Head of caudate nucleus (tissue), 42 donors: ENCODE data around the gene INS.

Experiments used
- DNase-seq, 42 donors: peaks; one replicate each; pipeline versions ENCODE4 v3.0.0 to v3.0.0-alpha.2; 2020 to 2021; ENCODE audit warnings: mixed read lengths in 7 of 42
- intact Hi-C: fragments of 100-400 bp; cut with DNase I; formaldehyde crosslinking; loops from one replicate; pipeline ENCODE4 v1.15.0; 2022

Gene INS

DNA sequence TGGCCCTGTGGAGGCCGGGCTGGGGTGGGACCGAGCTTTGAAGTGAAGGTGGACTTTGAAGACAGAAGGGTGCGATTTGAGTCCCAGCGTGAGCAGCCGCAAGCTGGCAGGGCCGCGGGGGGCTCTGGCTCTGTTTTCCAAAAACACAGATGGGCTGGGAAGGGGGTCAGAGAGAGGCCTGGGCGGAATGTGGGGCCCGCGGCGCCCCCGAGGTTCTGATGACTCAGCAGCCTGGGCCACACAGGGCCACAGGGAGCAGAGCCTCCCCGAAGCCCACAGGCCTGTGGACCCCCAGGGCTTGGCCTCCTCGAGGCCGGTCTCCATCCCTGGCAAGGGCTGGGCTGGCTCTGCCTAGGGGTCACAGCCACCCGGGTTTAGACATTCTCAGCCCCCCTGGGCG lies 6.1 kb downstream of the INS start:
- intact Hi-C loops = loop anchor here (5.0 kb wide), 2 partner anchors 463 to 503 kb away; no protein-coding TSS in a partner anchor
- DNase-seq = no peak

DNA sequence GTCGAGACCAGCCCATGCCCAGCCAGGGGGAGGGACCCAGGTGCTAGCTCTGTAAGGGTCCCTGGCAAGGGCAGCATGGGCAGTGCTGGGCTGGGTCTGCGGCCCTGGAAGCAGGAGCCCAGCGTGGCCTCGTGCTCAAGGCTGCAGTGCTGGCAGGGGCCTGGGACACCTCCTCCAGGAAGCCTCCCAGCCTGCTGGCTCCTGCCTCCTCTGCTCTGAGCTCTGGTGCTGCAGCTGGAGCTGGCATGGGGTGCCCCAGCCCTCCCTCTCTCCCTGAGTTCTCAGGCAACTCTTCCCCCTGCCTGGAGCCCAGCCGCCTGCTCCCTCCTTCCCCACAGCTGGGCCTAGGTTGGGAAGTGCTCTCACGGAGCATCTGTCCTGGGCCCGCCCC lies 6.8 kb downstream of the INS start:
- intact Hi-C loops = loop anchor here (5.0 kb wide), 1 partner anchor 502 kb away; no protein-coding TSS in a partner anchor
- DNase-seq = no peak

DNA sequence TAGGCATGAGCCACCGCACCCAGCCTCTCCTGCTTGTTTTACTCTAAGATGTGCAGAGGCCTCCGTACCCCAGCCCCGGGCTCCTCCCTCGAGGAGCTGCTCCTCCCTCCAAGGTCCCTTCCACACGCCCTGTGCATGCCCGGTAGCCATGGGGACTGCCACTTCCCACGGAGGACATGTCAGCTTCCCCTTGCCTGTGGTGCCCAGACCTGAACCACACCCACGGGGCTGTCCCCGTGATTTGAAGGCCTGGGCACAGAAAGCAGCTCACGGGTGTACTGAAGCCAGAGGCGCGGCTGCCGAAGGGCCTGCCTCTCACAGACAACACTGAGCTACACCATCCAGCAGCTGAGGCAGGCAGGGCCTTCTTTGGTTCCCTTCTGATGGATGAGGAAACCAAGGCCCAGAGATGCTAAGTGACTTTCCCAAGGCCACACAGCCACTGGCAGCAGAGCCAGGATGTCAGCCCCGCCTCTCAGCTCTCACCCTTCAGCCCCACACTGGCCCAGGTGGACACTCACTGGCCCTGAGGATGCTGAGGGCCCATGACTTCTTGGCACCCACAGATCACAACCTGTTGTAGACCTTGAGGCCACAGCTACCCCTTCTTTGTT lies 7.3 kb downstream of the INS start:
- DNase-seq = no peak
- intact Hi-C loops = loop anchor here (5.0 kb wide), 1 partner anchor 501 kb away; no protein-coding TSS in a partner anchor

DNA sequence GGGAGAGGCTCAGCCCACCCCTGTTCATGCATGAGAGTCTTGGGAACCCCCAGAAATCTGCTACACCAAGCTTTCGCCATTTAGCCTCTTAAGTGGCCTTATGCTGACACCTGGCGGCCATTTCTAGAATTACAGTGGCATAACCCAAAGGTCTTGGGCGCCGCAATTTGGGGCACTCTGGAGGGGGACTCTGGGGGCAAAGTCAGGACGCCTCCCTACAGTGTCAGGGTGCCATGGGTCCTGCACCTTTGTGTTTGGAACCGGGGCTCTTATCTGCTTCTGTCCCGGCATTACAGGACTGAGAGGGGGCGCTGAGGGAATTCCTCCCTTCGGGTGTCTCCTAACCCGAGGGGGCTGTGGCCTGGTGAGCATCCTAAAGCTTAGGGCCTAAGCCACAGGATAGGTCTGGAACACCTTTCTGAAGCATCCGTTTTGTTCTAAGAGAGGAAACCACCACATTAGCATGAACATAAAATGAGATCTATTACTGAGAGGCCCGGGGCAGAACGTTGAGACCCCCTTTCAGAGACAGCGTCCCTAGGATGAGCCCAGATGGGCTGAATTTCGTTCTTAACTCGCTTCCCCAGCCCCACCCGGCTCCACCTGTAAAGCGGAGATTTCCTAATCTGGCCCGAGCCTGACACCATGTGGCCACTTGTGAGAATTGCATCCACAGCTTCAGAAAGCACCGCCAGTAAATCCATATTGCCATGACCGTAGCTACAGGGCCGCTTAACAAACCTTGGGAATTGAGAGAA lies 9.3 kb downstream of the INS start:
- intact Hi-C loops = loop anchor here (5.0 kb wide), 1 partner anchor 499 kb away; no protein-coding TSS in a partner anchor
- DNase-seq = peak; percentile 70 to 92 (median 84)

DNA sequence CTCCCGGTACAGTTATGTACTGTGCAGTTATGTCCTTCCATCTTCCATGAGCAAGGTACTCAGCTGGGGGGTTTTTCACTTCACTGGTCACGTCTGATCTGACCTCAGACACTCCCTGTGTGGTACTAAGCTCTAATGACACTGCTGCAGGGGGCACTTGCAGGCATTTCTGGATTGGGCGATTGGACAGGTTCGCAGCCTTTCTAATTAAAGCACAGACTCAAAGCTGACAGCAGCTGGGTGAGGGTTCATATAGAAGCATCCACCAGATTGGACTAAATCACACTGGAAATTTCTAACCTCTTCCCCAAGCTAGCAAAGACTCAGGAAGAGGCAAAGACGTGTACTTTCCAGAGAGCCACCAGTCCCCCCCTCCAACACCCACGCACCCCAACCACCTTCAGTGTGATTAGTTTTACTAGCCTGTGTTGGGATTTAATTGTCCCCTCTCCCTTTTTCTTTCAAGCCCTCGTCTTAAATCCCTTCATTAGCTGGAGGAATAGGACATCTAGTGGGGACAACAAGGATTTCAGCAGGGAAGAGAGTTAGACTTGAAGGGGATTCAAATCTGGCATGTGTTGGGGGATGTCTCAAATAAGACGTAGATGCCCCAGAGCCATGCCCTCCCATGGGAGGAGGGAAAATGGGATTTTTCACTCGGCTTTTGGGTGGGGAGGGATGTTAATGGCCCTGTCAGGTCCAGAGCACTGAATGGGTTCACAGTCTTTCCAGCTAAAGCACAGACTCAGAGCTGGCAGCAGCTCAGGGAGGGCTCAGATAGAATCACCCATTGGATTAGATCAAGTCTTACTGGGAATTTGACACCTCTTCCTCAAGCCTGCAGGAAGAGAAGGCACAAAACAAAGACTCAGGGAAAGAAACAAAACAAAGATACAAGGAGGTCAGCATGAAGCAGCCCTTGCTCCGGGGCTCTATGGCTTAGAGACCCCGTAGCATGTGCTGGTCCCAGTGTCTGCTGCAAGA lies 10.9 kb downstream of the INS start:
- intact Hi-C loops = loop anchor here (5.0 to 10.0 kb wide), 2 partner anchors 265 to 498 kb away; no protein-coding TSS in a partner anchor
- no peak for DNase-seq

DNA sequence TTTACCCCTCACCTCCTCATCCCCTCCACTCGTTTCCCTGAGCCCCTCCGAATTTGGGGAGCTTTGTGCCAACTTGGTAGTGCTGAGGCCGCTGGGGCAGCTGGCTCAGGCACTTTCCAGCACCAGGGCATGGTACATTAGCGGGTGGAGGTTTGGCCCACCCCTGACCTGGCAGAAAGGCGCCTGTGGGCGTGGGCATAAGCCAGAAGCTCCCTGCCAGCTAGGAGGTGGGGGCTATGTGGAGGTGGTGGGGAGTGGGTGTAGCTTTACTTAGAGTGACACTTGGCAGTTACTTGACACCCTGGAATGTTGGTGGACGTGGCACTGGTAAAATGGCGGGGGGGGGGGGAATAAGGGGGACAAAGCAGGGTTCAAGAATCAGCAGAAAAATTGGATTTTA lies 11.5 kb downstream of the INS start:
- DNase-seq = no peak
- intact Hi-C loops = loop anchor here (10.0 kb wide), 1 partner anchor 265 kb away; no protein-coding TSS in a partner anchor

DNA sequence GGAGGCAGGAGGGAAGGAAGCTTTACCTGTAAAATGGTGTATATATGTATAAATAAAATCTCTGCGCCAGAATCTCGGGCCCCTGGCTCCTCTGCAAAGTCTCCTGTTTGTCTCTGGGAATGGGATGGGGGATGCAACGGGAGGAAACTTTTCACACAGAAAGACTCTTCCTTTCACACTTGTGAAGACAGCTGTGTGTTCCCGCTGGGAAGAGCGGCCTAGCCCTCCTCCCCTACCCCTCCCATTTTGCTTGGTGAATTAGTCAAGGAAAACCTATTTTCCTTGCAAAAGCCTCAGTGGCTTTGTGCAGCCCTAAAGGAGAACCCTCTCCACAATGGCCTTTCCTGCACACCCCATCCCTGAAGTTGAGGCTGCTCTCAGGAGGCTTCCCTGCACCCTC lies 12.4 kb downstream of the INS start:
- intact Hi-C loops = loop anchor here (10.0 kb wide), 1 partner anchor 264 kb away; no protein-coding TSS in a partner anchor
- no peak for DNase-seq

DNA sequence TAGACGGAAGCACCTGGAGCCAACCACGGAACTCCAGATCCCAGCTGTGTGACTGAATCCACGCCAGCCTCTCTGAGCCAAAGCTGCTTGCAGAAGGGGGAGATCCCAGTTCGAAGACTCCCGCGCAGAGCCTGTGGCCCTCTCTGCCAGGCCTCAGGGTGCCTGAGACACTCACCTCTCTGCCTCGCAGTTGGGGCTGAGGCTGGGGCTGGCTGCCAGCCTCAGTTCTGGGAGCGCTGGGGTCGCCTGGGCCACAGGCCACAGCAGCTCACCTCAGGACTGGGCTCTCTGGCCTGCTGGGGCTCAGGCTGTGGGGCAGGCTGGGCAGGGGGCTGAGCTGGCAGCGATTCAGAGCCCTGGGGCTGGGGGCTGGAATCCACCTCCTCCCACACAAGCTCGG lies 13.6 kb downstream of the INS start:
- intact Hi-C loops = loop anchor here (10.0 kb wide), 1 partner anchor 263 kb away; no protein-coding TSS in a partner anchor
- DNase-seq = no peak

DNA sequence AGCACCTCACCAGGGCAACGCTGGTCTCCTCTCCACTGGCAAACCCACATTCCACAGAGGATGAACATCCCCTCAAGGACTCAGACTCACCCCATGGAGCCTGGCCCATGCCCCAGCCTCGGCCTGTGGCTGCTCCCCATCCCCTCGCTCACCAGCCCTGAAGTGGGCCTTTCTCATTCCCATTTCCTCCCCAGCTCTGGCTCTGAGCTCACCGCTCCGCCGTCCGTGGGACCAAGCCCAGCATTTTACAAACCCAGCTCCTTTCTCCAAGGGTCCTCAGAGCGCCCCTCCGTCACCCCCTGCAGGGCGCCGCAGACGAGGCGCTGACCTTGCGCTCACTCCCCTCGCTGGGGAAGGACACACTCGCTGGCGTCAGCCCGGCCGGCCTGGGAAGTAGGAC lies 15.0 kb downstream of the INS start:
- no peak for DNase-seq
- intact Hi-C loops = loop anchor here (10.0 kb wide), 1 partner anchor 261 kb away; no protein-coding TSS in a partner anchor

DNA sequence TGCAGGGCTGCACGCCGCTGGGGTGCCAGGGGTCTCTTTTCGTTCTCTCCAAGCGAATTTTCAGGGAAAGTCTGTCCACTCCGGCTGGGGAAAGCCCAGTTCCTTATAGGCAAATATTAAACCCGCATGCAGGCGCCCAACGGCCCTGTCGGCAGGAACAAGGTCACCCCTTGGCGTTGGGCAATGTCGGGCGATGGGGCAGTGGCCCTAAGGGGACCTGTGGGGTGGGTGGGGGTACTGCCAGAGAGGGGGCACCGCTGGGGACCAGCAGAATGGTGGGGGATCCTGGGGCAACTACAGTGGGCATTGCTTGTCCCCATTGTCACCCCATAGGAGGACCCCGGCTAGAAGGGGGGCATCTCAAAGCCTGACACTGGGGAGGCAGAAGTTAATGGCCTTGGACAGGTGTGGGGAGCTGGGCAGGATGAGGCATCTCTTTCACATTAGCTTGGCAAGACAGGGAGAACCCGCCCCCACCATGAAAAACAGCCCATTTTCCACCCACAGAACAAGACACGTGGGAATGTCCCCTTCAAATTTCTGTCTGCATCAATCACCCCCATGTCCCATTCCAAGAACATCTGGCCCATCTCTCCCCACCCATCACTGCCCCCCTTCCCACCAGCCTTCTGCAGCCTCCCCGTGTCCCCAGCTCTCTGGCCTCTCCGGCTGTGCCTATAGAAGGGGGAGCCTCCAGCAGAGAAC lies 16.3 kb downstream of the INS start:
- DNase-seq = no peak
- intact Hi-C loops = loop anchor here (10.0 kb wide), 1 partner anchor 260 kb away; no protein-coding TSS in a partner anchor

DNA sequence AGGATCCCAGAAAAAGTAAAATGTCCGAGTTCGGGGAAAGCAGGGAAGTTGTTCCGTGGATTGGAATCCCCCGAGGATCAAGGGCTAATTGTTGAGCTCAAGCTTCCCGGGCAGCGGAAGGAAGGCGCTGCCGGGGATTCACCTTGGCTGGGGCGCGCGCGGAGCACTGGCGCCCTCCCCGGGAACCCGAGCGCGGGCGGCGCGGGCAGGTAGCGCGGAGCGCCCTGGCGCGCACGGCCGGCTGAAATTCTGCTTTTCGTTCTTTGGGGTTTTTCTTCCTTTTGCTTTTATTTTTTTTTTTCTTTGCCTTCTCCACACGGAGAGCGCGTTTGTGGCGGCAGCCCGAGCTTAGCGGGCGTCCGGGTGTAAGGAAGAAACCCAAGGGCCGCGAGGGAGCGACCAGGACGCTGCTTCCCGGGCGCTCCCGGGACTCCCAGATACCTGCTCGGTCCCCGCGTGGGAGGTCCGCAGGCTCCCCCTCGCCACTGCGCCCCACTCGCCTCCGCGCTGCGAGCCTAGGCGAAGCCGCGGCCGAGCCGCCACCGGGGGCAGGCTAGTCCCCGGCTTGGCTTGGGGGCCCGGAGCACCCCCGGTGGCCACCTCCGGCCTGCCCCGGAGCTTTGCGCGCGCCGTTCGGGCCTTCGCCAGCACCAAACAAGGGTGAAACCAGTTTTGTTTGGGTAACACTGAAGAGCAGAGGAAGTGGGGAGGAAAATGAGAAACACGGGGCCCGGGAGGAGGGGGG lies 17.0 kb downstream of the INS start:
- intact Hi-C loops = loop anchor here (10.0 kb wide), 1 partner anchor 259 kb away; no protein-coding TSS in a partner anchor
- DNase-seq = peak in 2 of 42 donors; percentile 14 to 35

DNA sequence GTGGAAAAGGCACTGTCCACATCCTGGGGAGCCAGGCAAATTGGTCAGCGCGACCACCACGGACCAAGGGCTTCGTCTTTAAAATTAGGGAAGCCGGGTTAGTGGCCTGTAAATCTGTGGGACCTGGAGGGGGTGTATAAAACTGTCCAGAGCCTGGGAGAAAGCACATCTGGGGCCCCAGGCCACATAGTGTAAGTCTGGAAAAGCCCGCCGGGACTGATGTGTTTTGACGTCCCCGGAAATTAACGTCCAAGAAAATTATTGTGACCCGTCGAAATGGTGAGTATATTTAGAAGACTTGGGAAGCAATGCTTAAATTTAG lies 17.6 kb downstream of the INS start:
- intact Hi-C loops = loop anchor here (10.0 kb wide), 1 partner anchor 259 kb away; no protein-coding TSS in a partner anchor
- no peak for DNase-seq

DNA sequence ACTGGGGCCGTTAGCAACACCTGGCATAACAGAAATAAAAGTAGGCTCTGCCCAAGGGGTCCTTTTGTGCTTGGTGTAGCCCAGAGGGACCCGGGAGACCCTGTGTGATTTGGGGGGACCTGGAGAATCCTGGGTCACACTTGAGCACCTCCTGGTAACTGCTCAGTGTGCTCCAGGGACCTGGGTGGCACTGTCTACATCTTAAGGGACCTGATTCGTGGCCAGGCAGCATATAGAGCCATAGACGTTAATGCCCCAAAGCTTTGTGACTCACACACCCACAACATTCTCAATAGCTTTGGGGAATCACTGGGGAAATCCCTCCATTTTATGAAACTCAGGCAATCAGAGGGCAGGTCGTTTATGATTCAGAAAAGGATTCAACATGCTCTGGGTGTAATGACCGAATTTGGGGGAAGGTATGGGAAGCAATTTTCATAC lies 18.2 kb downstream of the INS start:
- DNase-seq = no peak
- intact Hi-C loops = loop anchor here (10.0 kb wide), 1 partner anchor 258 kb away; no protein-coding TSS in a partner anchor

DNA sequence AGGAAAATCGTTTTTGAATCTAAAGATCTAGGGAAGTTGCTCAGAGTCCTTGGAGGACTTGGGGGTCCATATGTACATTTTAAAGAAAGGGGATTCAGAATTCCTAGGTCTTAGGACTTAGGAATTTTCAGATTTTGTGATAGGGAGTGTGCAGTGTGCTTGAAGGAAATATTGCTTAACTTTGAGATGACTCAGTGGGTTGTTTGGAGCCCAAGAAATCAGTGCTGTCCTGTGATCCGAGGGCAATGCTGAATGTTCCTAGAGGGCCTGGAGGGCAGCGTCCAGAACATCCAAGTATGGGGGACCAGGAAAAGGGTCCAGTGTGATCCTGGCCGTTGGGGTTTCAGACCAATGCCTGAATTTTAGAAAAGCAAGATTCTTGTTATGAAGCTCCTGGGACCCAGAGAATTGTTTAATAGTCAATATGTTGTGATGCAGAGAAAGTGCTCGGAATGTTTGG lies 18.7 kb downstream of the INS start:
- DNase-seq = no peak
- intact Hi-C loops = loop anchor here (10.0 kb wide), 1 partner anchor 258 kb away; no protein-coding TSS in a partner anchor

DNA sequence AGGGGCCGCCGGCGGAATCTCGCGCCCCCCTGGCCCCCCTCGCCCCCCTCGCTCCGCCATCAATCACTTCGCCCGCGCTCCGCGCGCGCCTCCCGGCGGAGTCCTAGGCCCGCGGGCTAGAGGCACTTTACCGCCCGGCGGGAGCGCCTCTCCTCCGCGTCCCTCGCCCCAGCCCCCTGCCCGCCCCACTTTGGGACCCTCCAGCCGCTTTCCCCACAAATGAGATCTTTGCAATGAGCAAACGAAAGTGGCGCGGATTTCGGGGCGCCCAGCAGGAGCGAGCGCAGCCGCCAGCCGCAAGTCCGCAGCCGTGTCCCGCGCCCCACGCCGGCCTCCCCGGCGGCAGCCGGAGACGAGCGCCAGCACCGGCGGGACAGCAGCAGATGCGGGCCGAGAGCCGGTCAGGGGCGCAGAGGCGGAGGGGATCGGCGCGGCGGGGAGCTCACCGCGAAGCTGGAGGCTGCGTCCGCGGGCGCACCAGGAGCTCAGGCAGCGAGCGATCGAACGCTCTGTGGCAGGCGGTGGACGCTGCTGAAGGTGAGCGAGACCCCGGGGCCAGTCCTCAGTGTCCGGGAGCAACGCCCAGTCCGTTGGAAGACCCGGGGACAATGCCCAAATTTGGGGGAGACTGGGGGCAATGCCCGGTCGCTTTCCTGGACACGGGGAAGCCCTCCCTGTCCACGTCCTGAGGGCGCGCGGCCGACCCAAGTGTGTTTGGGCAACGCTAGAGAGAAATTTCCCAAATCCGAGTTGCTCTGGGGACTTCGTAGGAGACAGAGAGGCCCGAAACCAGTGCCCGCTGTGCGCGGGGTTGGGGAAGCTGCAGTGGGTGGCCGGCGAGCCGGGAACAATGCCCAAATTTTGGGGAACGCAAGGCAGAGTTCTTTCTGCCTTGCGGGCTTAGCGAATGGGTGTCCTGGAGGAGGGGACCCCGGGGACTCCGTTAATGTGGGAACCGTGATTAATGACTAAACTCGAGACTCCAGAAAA lies 20.3 kb downstream of the INS start:
- no peak for DNase-seq
- intact Hi-C loops = loop anchor here (10.0 kb wide), 1 partner anchor 256 kb away; no protein-coding TSS in a partner anchor
